Gastroesophageal sphincter (tissue), 4 donors: ENCODE results near the gene HACD1. TPM values are rescaled to one million over a fixed set of nuclear protein-coding genes. Genes with fewer than 3 reads are reported as not detected.

Experiments
- ATAC-seq: fragments of 150-250 bp; one replicate; pipeline ENCODE4 v1.9.1; 2016; ENCODE audit warnings: mild to moderate bottlenecking, moderate library complexity
- H3K27ac ChIP-seq, 4 donors: fragments of 200-600 bp; sonication (generic) in 3 of 4; 1 replicate in 3 of 4; 2 replicates in 1 of 4; pipeline ENCODE4 v1.5.1; 2016 to 2019
- H3K27me3 ChIP-seq: fragments of 200-600 bp; sonication (generic); one replicate; pipeline ENCODE4 v1.5.1; 2019
- H3K36me3 ChIP-seq, 2 donors: fragments of 200-600 bp; sonication (generic); one replicate each; pipeline ENCODE4 v1.5.1; 2019; ENCODE audit warnings: control low read depth in 1 of 2
- H3K4me1 ChIP-seq, 3 donors: fragments of 200-600 bp; sonication (generic); 1 replicate in 2 of 3; 2 replicates in 1 of 3; pipeline ENCODE4 v1.5.1; 2016 to 2019; ENCODE audit warnings: control low read depth in 2 of 3
- H3K4me3 ChIP-seq, 2 donors: fragments of 200-600 bp; sonication (generic); one replicate each; pipeline ENCODE4 v1.5.1; 2019; ENCODE audit warnings: mild to moderate bottlenecking in 1 of 2, moderate library complexity in 1 of 2
- H3K9me3 ChIP-seq, 3 donors: fragments of 200-600 bp; sonication (generic); one replicate each; pipeline ENCODE4 v1.5.1; 2017 to 2019; ENCODE audit warnings: control low read depth in 2 of 3
- EP300 ChIP-seq: sonication (generic); formaldehyde crosslinking; IDR thresholded peaks from one replicate; pipeline ENCODE4 v1.6.1; 2017; ENCODE audit warnings: antibody characterized with exemption, mild to moderate bottlenecking
- POLR2A ChIP-seq, 2 donors: fragments of 450-650 bp; IDR thresholded peaks; one replicate each; pipeline ENCODE4 v1.6.1; 2017; ENCODE audit warnings: antibody characterized with exemption in 2 of 2, mild to moderate bottlenecking in 2 of 2, moderate library complexity in 1 of 2
- POLR2AphosphoS5 ChIP-seq: sonication (generic); formaldehyde crosslinking; IDR thresholded peaks from one replicate; pipeline ENCODE4 v1.6.1; 2017; ENCODE audit warnings: antibody characterized with exemption
- WGBS, 2 donors: methylation state at CpG; one replicate each; pipeline ENCODE4 v1.1.5; 2018; ENCODE audit warnings: low coverage in 1 of 2; 5-methylcytosine and 5-hydroxymethylcytosine counted together
- total RNA-seq, 4 donors: library from RNA; depleted of rRNA; stranded (reverse); fragments of >200 nt; gene quantifications; one replicate each; pipeline ENCODE4 v1.1.0, GENCODE V29; 2016
- TF ChIP-seq, protein P1 (sequence below), 4 experiments: fragments of 200-600 bp in 2 of 4; fragments of 450-650 bp in 2 of 4; sonication (generic) in 1 of 4; IDR thresholded peaks; one replicate each; pipeline ENCODE4 v1.5.1; 2017 to 2019; ENCODE audit warnings: antibody characterized with exemption in 4 of 4, mild to moderate bottlenecking in 2 of 4, moderate library complexity in 2 of 4

HACD1 gene
- total RNA-seq, 4 donors from 2014 or later, result 46.7 to 96.7 (median 82.6) TPM

DNA sequence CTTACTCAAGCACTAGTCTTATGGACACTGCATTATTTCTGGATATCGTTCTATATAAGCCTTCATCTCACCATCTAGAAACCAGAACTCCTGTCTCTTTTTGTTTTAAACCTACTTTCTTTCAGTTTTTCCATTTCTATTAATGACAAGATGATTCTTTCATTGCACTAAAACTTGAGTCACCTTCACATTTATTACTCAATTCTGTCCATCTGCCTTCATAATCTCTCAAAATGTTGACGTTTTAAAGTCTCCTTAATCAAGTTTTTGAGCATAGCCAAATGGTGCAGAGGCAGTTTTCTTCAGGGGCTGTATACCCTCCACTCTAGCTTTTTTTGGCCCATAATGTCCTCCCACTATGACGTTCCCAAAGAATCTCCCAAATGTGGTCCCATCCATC is 44.3 kb upstream of the HACD1 start:
- WGBS, 2 donors, result 83 to 89% methylated on average over 3 of the region's 3 CpGs

GRCh38 chr10:17660921-17661320 is 43.7 kb upstream of the HACD1 start:
- no peak for ATAC-seq
- no peak overlapping the region for H3K4me3 ChIP-seq
- no peak overlapping the region for H3K27ac ChIP-seq
- no peaks in the 10 kb centered on the region for H3K9me3 ChIP-seq
- peaks cover 0 to 9% (median 0%) of the 10 kb centered on the region in 3 donors for H3K4me1 ChIP-seq
- TF ChIP-seq, protein P1, sequence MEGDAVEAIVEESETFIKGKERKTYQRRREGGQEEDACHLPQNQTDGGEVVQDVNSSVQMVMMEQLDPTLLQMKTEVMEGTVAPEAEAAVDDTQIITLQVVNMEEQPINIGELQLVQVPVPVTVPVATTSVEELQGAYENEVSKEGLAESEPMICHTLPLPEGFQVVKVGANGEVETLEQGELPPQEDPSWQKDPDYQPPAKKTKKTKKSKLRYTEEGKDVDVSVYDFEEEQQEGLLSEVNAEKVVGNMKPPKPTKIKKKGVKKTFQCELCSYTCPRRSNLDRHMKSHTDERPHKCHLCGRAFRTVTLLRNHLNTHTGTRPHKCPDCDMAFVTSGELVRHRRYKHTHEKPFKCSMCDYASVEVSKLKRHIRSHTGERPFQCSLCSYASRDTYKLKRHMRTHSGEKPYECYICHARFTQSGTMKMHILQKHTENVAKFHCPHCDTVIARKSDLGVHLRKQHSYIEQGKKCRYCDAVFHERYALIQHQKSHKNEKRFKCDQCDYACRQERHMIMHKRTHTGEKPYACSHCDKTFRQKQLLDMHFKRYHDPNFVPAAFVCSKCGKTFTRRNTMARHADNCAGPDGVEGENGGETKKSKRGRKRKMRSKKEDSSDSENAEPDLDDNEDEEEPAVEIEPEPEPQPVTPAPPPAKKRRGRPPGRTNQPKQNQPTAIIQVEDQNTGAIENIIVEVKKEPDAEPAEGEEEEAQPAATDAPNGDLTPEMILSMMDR (IDR thresholded peaks at IDR 0.05), result no peak
- TF ChIP-seq POLR2AphosphoS5 (no peak), POLR2A (IDR thresholded peaks at IDR 0.05) (no peak), EP300 (no peak)
- H3K27me3 ChIP-seq, result no peaks in the 10 kb centered on the region
- H3K36me3 ChIP-seq, result no peaks in the 10 kb centered on the region

More for the DNA sequence above, 44.3 kb upstream of the HACD1 start:
- Histone ChIP-seq H3K27ac (no peak overlapping the region), H3K9me3 (no peaks in the 10 kb centered on the region), H3K27me3 (no peaks in the 10 kb centered on the region), H3K4me1 (peaks cover 0 to 12% (median 0%) of the 10 kb centered on the region in 3 donors), H3K4me3 (no peak overlapping the region), H3K36me3 (no peaks in the 10 kb centered on the region)
- TF ChIP-seq EP300, result no peak
- no peak for TF ChIP-seq POLR2AphosphoS5
- no peak for TF ChIP-seq POLR2A (IDR thresholded peaks at IDR 0.05)
- TF ChIP-seq, protein P1 (IDR thresholded peaks at IDR 0.05), result no peak
- ATAC-seq, result no peak

DNA sequence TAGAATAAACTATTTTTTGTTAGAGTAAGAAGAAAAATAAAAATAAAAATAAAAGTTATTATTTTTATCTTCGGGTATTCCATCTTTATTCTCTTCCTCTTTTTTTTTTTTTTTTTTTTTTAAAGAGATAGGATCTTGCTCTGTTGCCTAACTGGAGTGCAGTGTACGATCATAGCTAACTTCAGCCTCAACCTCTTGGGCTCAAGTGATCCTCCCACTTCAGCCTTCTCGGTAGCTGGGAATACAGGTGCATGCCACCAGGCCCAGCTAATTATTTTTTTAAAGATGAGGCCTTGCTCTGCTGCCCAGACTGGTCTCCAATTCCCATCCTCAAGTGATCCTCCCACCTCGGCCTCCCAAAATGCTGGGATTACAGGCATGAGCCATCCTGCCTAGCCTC is 42.2 kb upstream of the HACD1 start:
- peaks cover 0 to 9% (median 0%) of the 10 kb centered on the region in 3 donors for H3K4me1 ChIP-seq
- TF ChIP-seq EP300 (no peak), POLR2AphosphoS5 (no peak)
- TF ChIP-seq, protein P1 (IDR thresholded peaks at IDR 0.05), result no peak
- no peak overlapping the region for H3K4me3 ChIP-seq
- no peak for ATAC-seq
- WGBS, 2 donors, result 56 to 94% methylated on average over 1 to 3 of the region's 4 CpGs
- H3K27me3 ChIP-seq, result no peaks in the 10 kb centered on the region
- H3K27ac ChIP-seq, result no peak overlapping the region
- no peaks in the 10 kb centered on the region for H3K36me3 ChIP-seq
- no peaks in the 10 kb centered on the region for H3K9me3 ChIP-seq

DNA sequence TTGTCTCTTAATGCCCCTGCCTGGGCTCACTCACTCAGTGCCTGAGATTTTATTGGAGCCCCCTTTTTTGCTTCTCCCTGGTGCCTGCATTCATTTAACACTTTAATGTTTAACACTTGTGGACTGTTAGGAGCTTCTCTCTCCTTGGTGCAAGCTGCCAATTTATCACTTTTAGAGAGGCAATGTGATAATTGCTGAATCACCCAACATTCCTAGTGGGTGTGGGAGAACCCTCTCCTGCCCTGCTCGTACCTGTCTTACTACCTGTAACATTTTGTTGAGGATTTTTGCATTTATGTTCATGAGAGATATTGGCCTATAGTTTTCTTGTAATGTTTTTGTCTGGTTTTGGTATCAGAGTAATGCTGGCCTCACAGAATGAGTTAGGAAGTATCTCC is 39.9 kb upstream of the HACD1 start:
- WGBS, 2 donors, result 82 to 100% methylated on average over 1 of the region's 1 CpG
- Histone ChIP-seq H3K4me3 (no peak overlapping the region), H3K4me1 (peaks cover 0 to 12% (median 2%) of the 10 kb centered on the region in 3 donors), H3K27ac (no peak overlapping the region), H3K9me3 (no peaks in the 10 kb centered on the region), H3K27me3 (no peaks in the 10 kb centered on the region), H3K36me3 (no peaks in the 10 kb centered on the region)
- ATAC-seq, result no peak
- TF ChIP-seq POLR2A (IDR thresholded peaks at IDR 0.05) (no peak), EP300 (no peak), POLR2AphosphoS5 (no peak)
- TF ChIP-seq, protein P1 (IDR thresholded peaks at IDR 0.05), result no peak

DNA sequence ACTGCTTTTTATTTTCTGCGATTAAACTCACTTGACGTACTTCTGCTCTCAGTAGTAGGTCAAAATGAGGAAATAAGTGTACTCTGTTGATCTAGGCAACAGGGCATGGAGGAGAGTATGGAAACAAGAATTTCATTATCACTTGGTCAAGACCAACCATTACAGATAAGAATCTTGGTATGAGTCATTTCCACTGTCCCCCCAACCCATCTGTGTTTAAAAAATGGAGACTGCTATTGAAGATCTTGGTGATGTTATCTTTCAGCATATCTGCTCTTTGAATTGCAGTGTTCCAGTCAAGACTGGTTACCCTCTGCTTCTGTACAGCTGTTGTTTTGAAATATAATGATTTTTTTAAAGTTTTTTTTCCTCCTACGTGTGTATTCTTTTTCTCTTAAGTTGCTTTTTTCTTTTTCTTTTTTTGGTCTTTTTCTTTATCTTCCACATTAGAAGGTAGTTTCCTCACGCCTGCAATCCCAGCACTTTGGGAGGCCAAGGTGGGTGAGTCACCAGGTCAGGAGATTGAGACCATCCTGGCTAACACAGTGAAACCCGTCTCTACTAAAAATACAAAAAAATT is 38.5 kb upstream of the HACD1 start:
- peaks cover 0 to 23% (median 2%) of the 10 kb centered on the region in 3 donors for H3K4me1 ChIP-seq
- no peaks in the 10 kb centered on the region for H3K27me3 ChIP-seq
- H3K27ac ChIP-seq, result no peak overlapping the region
- 81 to 86% methylated on average over 3 of the region's 5 CpGs for WGBS, 2 donors
- no peak overlapping the region for H3K4me3 ChIP-seq
- no peaks in the 10 kb centered on the region for H3K36me3 ChIP-seq
- no peak for ATAC-seq
- no peaks in the 10 kb centered on the region for H3K9me3 ChIP-seq
- TF ChIP-seq POLR2AphosphoS5 (no peak), EP300 (no peak), POLR2A (IDR thresholded peaks at IDR 0.05) (no peak)
- TF ChIP-seq, protein P1 (IDR thresholded peaks at IDR 0.05), result no peak
